Uterus (tissue), 4 donors: ENCODE data around the gene CLEC2A. TPM values are rescaled to one million over a fixed set of nuclear protein-coding genes. Genes with fewer than 3 reads are reported as not detected.

Experiments used
- DNase-seq, 2 donors: peaks; one replicate each; pipeline ENCODE4 v3.0.0-alpha.2; 2019 to 2020
- H3K27ac ChIP-seq, 2 donors: fragments of 200-600 bp; sonication (generic); 1 replicate in 1 of 2; 2 replicates in 1 of 2; pipeline ENCODE4 v1.5.1; 2016 to 2018
- H3K27me3 ChIP-seq, 2 donors: fragments of 200-600 bp; sonication (generic); one replicate each; pipeline ENCODE4 v1.5.1; 2018 to 2019; ENCODE audit warnings: control low read depth in 1 of 2
- H3K36me3 ChIP-seq, 2 donors: fragments of 200-600 bp; sonication (generic); one replicate each; pipeline ENCODE4 v1.5.1; 2019; ENCODE audit warnings: control low read depth in 1 of 2
- H3K4me1 ChIP-seq, 2 donors: fragments of 200-600 bp; sonication (generic); one replicate each; pipeline ENCODE4 v1.5.1; 2018 to 2019; ENCODE audit warnings: control low read depth in 1 of 2
- H3K4me3 ChIP-seq, 2 donors: fragments of 200-600 bp; sonication (generic); 1 replicate in 1 of 2; 2 replicates in 1 of 2; pipeline ENCODE4 v1.5.1; 2018 to 2019; ENCODE audit warnings: mild to moderate bottlenecking in 1 of 2
- H3K9me3 ChIP-seq, 2 donors: fragments of 200-600 bp; sonication (generic); one replicate each; pipeline ENCODE4 v1.5.1; 2019; ENCODE audit warnings: control low read depth in 1 of 2
- POLR2A ChIP-seq, 2 donors: fragments of 450-650 bp; IDR thresholded peaks; one replicate each; pipeline ENCODE4 v1.6.1; 2016; ENCODE audit warnings: antibody characterized with exemption in 2 of 2, mild to moderate bottlenecking in 1 of 2, moderate library complexity in 1 of 2
- intact Hi-C: fragments of 100-400 bp; cut with DNase I; formaldehyde crosslinking; loops from one replicate; pipeline ENCODE4 v1.15.1; 2023; ENCODE audit warnings: low total_unique reads
- total RNA-seq, 4 donors: library from RNA; depleted of rRNA in 3 of 4; stranded (reverse); fragments of >200 nt in 3 of 4; gene quantifications; one replicate each; pipeline versions ENCODE4 v1.1.0 to v1.2.4, GENCODE V29; 2014 to 2023
- TF ChIP-seq, protein P1 (sequence below), 4 experiments: fragments of 200-600 bp in 2 of 4; fragments of 450-650 bp in 2 of 4; sonication (generic) in 2 of 4; IDR thresholded peaks; one replicate each; pipeline ENCODE4 v1.5.1; 2016 to 2019; ENCODE audit warnings: antibody characterized with exemption in 4 of 4, mild to moderate bottlenecking in 2 of 4, moderate library complexity in 1 of 4
- donor health status: DM: yes; HTN: yes; CAD: no.

CLEC2A gene
- total RNA-seq, 4 donors from 2014 or later = not detected

DNA sequence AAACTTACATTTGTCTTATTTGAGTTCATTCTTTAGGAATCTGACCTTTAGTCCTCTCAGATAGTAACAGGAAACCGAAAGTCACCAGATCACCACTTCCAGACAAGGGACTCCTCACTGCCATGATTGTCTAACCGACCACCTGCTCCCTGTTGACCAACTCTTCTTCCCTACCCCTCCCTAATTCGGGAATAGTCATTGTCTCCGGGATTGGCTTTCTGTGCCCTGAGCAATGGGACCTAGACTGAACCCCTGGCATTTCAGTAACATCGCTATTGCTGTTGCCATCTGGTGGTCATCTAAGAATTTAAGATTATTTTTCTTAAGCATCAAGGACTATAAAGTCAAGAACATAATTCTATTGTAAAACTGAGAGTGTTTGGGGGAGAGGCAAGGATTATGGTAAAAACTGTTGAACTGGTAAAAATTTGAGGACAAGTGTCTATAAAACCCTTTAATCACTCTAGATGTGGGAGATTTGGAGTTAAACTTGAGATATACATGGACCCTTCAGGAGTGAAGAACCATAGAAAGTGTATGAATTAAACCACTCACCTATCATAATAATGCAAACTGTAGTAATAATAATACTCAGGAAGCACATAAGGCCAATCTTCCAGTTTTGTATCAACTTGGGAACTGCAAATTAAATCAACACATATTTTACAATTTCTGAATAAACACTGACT, 6.3 kb downstream of the CLEC2A start:
- Histone ChIP-seq H3K4me1 (no peaks in the 10 kb centered on the region), H3K27me3 (no peaks in the 10 kb centered on the region), H3K27ac (no peak overlapping the region), H3K9me3 (no peaks in the 10 kb centered on the region), H3K4me3 (no peak overlapping the region), H3K36me3 (no peaks in the 10 kb centered on the region)
- no peak for TF ChIP-seq POLR2A (IDR thresholded peaks at IDR 0.05)
- TF ChIP-seq, protein P1, sequence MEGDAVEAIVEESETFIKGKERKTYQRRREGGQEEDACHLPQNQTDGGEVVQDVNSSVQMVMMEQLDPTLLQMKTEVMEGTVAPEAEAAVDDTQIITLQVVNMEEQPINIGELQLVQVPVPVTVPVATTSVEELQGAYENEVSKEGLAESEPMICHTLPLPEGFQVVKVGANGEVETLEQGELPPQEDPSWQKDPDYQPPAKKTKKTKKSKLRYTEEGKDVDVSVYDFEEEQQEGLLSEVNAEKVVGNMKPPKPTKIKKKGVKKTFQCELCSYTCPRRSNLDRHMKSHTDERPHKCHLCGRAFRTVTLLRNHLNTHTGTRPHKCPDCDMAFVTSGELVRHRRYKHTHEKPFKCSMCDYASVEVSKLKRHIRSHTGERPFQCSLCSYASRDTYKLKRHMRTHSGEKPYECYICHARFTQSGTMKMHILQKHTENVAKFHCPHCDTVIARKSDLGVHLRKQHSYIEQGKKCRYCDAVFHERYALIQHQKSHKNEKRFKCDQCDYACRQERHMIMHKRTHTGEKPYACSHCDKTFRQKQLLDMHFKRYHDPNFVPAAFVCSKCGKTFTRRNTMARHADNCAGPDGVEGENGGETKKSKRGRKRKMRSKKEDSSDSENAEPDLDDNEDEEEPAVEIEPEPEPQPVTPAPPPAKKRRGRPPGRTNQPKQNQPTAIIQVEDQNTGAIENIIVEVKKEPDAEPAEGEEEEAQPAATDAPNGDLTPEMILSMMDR (IDR thresholded peaks at IDR 0.05) = peak; percentile 51 to 56 (median 52)
- no peak for DNase-seq
- intact Hi-C loops = loop anchor here (10.0 kb wide), 1 partner anchor 111 kb away; no protein-coding TSS in a partner anchor

DNA sequence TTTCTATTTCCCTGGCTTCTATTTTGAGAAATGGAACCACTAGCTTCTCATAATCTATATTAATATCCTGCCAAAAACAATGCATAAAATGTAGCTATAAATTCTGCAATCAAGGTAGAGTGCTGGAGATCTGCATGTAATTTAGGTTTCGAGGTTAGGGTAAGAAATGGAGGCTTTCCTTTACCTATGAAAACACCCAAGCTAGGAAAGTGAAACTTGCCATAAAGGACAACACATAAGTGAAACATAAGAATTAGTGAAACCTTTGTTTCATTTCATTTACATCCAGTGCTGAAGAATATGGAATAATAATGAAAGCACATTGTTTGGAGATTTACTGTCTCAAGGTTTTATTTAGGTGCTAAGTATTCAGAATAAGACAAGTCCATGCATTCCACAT, 9.7 kb downstream of the CLEC2A start:
- Histone ChIP-seq H3K27ac (no peak overlapping the region), H3K9me3 (no peaks in the 10 kb centered on the region), H3K36me3 (no peaks in the 10 kb centered on the region), H3K27me3 (no peaks in the 10 kb centered on the region), H3K4me3 (no peak overlapping the region), H3K4me1 (no peaks in the 10 kb centered on the region)
- intact Hi-C loops = loop anchor here (10.0 kb wide), 1 partner anchor 108 kb away; no protein-coding TSS in a partner anchor
- TF ChIP-seq POLR2A (IDR thresholded peaks at IDR 0.05) = no peak
- TF ChIP-seq, protein P1 (IDR thresholded peaks at IDR 0.05) = no peak
- no peak for DNase-seq

DNA sequence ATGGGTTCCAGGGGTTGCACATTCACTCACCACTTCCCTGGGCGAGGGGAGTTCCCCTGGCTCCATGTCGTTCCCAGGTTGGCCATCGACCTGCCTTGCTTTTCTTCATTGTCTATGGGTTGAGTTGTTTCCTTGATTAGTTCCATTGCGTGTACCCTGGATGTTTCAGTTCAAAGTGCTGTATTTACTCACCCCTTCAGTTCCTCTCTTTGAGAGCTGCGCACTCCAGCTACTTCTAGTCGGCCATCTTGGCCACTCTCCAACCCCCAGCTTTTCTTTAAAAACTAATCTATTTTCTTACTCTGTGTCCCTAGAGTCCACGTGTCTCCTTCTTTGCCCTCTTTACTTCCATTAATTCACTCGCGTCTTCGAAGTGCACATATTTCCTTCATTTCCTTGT, 11.7 kb downstream of the CLEC2A start:
- no peak overlapping the region for H3K27ac ChIP-seq
- no peak for DNase-seq
- intact Hi-C loops = loop anchor here (10.0 kb wide), 1 partner anchor 106 kb away; no protein-coding TSS in a partner anchor
- H3K27me3 ChIP-seq = no peaks in the 10 kb centered on the region
- TF ChIP-seq, protein P1 (IDR thresholded peaks at IDR 0.05) = no peak
- no peak for TF ChIP-seq POLR2A (IDR thresholded peaks at IDR 0.05)
- H3K9me3 ChIP-seq = no peaks in the 10 kb centered on the region
- H3K4me3 ChIP-seq = no peak overlapping the region
- no peaks in the 10 kb centered on the region for H3K36me3 ChIP-seq
- H3K4me1 ChIP-seq = no peaks in the 10 kb centered on the region

DNA sequence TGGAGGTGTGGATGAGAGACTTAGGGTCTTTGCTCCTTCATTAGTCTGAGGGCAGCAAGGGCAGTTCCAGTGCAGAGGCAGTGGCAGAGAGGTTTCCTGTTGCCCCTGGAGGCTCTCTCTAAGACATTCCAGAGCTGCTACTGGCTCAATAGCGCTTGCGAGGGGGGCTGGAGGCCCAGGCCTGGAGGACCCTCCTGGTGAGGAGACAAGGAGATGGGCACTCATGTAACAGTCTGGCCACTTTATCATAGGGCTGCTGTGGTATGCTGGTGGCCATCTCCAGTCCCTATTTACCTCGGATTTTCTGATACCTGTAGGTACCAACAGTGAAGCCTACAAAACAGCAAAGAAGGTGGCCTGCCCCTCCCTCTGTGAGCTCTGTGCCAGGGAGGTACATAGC, 12.7 kb downstream of the CLEC2A start:
- H3K27me3 ChIP-seq = no peaks in the 10 kb centered on the region
- H3K36me3 ChIP-seq = no peaks in the 10 kb centered on the region
- H3K27ac ChIP-seq = no peak overlapping the region
- TF ChIP-seq, protein P1 (IDR thresholded peaks at IDR 0.05) = no peak
- no peak for TF ChIP-seq POLR2A (IDR thresholded peaks at IDR 0.05)
- H3K4me3 ChIP-seq = no peak overlapping the region
- intact Hi-C loops = no loop called here
- DNase-seq = no peak
- H3K4me1 ChIP-seq = no peaks in the 10 kb centered on the region
- H3K9me3 ChIP-seq = no peaks in the 10 kb centered on the region

DNA sequence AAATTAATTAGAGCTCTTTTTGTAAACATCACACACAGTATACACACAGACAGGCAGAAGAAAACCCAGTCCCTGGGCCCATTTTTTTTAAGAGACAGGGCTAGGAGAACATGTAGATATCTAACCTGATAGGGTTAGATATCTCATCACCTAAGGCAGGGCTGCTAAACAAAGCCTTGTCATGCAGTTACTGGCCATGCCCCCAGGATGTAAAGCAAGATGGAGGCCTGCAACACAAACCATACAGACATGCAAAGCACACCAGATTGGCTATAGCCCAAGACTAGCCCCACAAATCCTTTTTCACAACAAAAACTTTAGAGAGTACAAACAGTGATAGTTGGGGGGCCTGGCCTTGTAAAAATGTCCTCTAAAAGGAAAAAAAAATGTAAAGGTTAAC, 20.5 kb downstream of the CLEC2A start:
- TF ChIP-seq, protein P1 (IDR thresholded peaks at IDR 0.05) = no peak
- no peak for TF ChIP-seq POLR2A (IDR thresholded peaks at IDR 0.05)
- H3K9me3 ChIP-seq = peaks cover 0 to 14% of the 10 kb centered on the region in 2 donors
- H3K36me3 ChIP-seq = no peaks in the 10 kb centered on the region
- H3K27ac ChIP-seq = no peak overlapping the region
- H3K4me1 ChIP-seq = no peaks in the 10 kb centered on the region
- intact Hi-C loops = no loop called here
- no peak overlapping the region for H3K4me3 ChIP-seq
- no peaks in the 10 kb centered on the region for H3K27me3 ChIP-seq
- DNase-seq = no peak
